Activated naive CD4-positive, alpha-beta T cell treated with anti-CD3 and anti-CD28 coated beads for 36 hours (primary cell): ENCODE data around the gene THUMPD2. TPM values are rescaled to one million over a fixed set of nuclear protein-coding genes. Genes with fewer than 3 reads are reported as not detected.

Source experiments
- CTCF ChIA-PET: fragments of 350-600 bp; sonication (Branson Sonifier 250); formaldehyde crosslinking; loops from one replicate; lab custom pipeline; 2021; ENCODE audit warnings: antibody characterized with exemption; lab: Charles Lee
- DNase-seq: peaks from one replicate; pipeline ENCODE4 v3.0.0-alpha.2; 2020
- H3K27ac Mint-ChIP-seq: one replicate; pipeline ENCODE4 v1.8.0; 2021; ENCODE audit warnings: mild to moderate bottlenecking, mixed read lengths
- H3K27me3 Mint-ChIP-seq: one replicate; pipeline ENCODE4 v1.8.0; 2021; ENCODE audit warnings: low read depth, mixed read lengths
- H3K36me3 Mint-ChIP-seq: one replicate; pipeline ENCODE4 v1.8.0; 2021; ENCODE audit warnings: low read depth, mixed read lengths
- H3K4me1 Mint-ChIP-seq: one replicate; pipeline ENCODE4 v1.8.0; 2021; ENCODE audit warnings: low read depth, mixed read lengths
- H3K4me3 Mint-ChIP-seq: one replicate; pipeline ENCODE4 v1.8.0; 2021; ENCODE audit warnings: mild to moderate bottlenecking, moderate library complexity, mixed read lengths
- H3K9me3 Mint-ChIP-seq: one replicate; pipeline ENCODE4 v1.8.0; 2021; ENCODE audit warnings: mixed read lengths
- intact Hi-C: fragments of 100-400 bp; cut with micrococcal nuclease; formaldehyde crosslinking; loops from one replicate; pipeline ENCODE4 v1.15.1; 2023
- total RNA-seq, 2 experiments: library from RNA; stranded (reverse); gene quantifications; one replicate each; pipeline ENCODE4 v1.2.3, GENCODE V29; 2021

THUMPD2 gene
- total RNA-seq, 2 experiments from 2014 or later: 13.6 to 13.8 TPM

DNA sequence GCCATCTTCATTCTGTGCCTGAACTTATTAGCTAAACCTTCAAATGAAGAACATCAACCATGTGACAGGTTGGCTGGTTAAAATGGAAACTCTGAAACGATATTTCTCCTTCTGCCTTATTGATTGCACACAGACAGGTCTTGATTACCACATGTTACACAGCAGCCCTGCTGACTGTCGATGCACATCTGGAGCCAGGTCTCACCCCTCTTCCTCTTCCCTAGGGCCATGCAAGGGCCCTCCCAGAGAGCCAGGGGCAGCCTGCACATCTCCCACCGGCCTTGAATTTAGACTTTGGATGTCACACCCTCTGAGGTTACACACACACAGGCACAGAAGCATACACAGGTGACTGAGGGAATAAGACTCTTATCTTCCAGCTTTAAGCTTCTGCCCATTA, 68.3 kb downstream of the THUMPD2 start:
- intact Hi-C loops: no loop called here
- peaks cover 12% of the 10 kb centered on the region for H3K27me3 Mint-ChIP-seq
- H3K36me3 Mint-ChIP-seq: no peaks in the 10 kb centered on the region
- H3K9me3 Mint-ChIP-seq: peaks cover 4% of the 10 kb centered on the region
- CTCF ChIA-PET: interaction anchor here (1.0 kb wide), 1 partner anchor 19 kb away, joined by 3 read pairs; no protein-coding TSS in a partner anchor
- no peak overlapping the region for H3K4me3 Mint-ChIP-seq
- no peak overlapping the region for H3K27ac Mint-ChIP-seq
- no peaks in the 10 kb centered on the region for H3K4me1 Mint-ChIP-seq
- DNase-seq: no peak

DNA sequence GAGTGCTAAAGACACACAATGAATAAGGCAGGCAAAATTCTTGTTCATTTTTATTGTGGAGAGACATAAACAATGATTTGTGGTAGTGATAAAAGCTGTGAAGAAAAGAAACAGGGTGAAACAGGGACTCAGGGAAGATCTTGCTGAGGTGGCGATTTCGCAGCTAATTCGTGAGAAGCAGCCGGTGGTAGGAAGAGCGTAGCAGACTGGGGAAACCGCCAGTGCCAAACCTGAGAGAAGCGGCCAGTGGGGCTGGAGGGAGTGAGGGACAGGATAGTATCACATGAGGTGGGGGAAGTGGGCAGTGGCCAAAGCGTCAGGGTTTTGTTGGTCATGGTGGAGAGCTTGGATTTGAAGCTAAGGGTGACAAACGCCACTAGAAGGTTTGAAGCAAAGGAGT, 71.1 kb downstream of the THUMPD2 start:
- no peak overlapping the region for H3K4me3 Mint-ChIP-seq
- no peaks in the 10 kb centered on the region for H3K4me1 Mint-ChIP-seq
- DNase-seq: no peak
- intact Hi-C loops: no loop called here
- H3K36me3 Mint-ChIP-seq: no peaks in the 10 kb centered on the region
- H3K27ac Mint-ChIP-seq: no peak overlapping the region
- CTCF ChIA-PET: no interaction called here
- peaks cover 4% of the 10 kb centered on the region for H3K9me3 Mint-ChIP-seq
- H3K27me3 Mint-ChIP-seq: peaks cover 23% of the 10 kb centered on the region

DNA sequence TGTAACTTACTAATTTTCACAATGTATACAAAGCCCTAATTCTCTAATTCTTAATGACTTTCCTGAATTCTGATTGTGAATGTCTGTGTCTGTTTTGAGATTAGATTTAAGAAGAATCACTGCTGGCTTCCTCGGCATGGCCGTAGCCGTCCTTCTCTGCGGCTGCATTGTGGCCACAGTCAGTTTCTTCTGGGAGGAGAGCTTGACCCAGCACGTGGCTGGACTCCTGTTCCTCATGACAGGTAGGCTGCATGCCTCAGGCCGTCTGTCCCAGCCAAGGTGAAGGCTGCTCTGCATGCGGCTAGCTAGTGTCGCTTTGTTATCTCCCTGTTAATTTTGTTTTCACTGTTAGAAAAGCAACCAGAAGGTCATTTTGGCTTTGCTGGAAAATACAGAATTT, 72.1 kb downstream of the THUMPD2 start:
- intact Hi-C loops: no loop called here
- H3K9me3 Mint-ChIP-seq: peaks cover 7% of the 10 kb centered on the region
- no peaks in the 10 kb centered on the region for H3K4me1 Mint-ChIP-seq
- CTCF ChIA-PET: no interaction called here
- no peak for DNase-seq
- H3K36me3 Mint-ChIP-seq: no peaks in the 10 kb centered on the region
- H3K27me3 Mint-ChIP-seq: peaks cover 25% of the 10 kb centered on the region
- H3K4me3 Mint-ChIP-seq: no peak overlapping the region
- no peak overlapping the region for H3K27ac Mint-ChIP-seq

DNA sequence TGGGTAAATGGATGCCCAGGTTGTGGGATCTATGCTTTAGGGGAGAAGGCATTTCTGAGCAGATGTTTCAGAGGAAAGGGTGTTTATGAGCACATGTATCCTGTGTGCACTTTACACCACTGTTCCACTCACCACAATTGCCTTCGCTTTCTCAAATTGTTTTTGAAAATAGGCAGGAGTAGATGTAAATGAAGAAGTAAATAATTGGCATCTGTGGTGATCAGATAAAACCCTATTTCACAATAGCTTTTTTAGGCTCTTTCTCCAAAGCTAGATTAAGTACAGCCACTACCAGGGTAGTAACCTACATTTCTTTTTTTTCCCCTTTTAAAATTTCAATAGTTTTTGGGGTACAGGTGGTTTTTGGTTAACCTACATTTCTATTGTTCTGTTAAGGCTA, 72.7 kb downstream of the THUMPD2 start:
- Mint-ChIP-seq H3K4me3 (no peak overlapping the region), H3K36me3 (peaks cover 1% of the 10 kb centered on the region), H3K27me3 (peaks cover 25% of the 10 kb centered on the region), H3K9me3 (peaks cover 12% of the 10 kb centered on the region), H3K4me1 (no peaks in the 10 kb centered on the region), H3K27ac (no peak overlapping the region)
- no peak for DNase-seq
- intact Hi-C loops: no loop called here
- CTCF ChIA-PET: no interaction called here

DNA sequence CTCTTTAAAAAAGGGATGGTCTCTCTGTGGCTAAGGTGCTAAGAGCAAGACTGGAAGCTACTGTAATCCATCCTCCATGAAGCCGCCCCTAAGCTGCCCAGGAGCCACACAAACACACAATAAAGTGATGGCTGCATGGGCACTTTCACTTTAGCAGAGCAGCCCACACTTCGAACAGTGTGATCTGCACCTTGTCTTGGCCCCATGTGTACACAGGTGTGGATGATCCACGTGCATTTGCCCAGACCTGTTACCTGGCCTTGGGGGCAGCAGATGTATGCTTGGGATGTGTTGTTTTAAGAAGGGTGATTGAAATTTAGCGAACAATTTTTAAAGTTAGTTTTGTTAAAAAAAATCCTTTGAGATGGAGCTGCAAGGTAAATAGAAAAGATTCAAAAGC, 73.4 kb downstream of the THUMPD2 start:
- Mint-ChIP-seq H3K4me3 (no peak overlapping the region), H3K9me3 (peaks cover 17% of the 10 kb centered on the region), H3K4me1 (no peaks in the 10 kb centered on the region), H3K27ac (no peak overlapping the region), H3K36me3 (peaks cover 3% of the 10 kb centered on the region), H3K27me3 (peaks cover 26% of the 10 kb centered on the region)
- intact Hi-C loops: no loop called here
- DNase-seq: no peak
- CTCF ChIA-PET: no interaction called here

DNA sequence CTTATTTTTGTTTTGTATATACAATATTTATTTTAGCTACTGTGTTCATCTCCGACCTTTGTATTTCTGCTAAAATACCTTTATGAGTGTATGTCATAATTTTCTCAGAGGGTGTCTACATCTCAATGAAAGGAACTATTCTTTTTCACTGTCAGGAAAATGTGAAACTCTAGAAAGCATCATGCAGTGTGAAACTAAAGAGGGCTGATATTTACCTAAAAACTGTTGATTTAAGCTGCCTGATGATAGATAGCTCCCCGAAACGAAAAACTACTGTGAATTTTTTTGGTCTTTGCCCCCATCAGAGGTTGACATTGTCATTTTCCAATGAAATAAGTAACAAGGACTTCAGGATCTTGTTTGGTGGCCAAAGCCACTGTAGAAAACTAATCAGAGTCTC, 74.5 kb downstream of the THUMPD2 start:
- Mint-ChIP-seq H3K27ac (no peak overlapping the region), H3K9me3 (peaks cover 22% of the 10 kb centered on the region), H3K4me3 (no peak overlapping the region), H3K36me3 (peaks cover 3% of the 10 kb centered on the region), H3K27me3 (peaks cover 29% of the 10 kb centered on the region), H3K4me1 (no peaks in the 10 kb centered on the region)
- CTCF ChIA-PET: no interaction called here
- intact Hi-C loops: no loop called here
- DNase-seq: no peak

DNA sequence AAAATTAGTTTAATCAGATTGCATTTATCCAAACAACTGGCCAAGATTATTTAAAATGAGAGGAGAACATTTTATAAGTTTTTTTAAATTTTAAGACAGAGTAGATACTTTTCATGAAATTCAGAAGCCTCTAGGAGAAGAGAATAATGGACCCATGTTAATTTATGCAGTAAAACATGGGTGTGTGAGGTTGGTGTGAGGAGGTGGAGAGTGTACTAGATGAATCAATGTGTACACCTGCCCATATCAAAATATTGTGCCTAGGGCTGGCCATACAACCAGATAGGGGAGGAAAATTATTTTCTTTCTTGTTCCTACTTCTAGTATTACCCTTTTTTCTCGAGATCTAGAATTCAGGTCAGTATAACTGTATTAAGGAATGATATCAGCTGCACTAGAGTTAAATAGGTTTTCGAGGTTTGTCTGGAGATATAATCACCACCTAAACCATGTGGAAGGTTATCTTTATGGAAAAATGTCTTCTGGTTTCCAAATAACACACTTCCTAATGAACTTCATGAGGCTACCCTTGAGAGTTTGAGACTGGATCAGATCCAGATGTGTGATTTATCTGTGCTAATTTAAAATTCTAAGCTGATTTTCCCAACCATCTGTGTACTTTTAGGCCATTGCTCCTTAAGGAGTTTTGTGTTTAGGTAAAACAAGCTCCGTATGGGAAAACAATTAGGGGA, 75.7 kb downstream of the THUMPD2 start:
- H3K36me3 Mint-ChIP-seq: peaks cover 3% of the 10 kb centered on the region
- intact Hi-C loops: no loop called here
- H3K27ac Mint-ChIP-seq: no peak overlapping the region
- H3K4me1 Mint-ChIP-seq: no peaks in the 10 kb centered on the region
- H3K4me3 Mint-ChIP-seq: no peak overlapping the region
- H3K27me3 Mint-ChIP-seq: peaks cover 34% of the 10 kb centered on the region
- CTCF ChIA-PET: no interaction called here
- peaks cover 22% of the 10 kb centered on the region for H3K9me3 Mint-ChIP-seq
- no peak for DNase-seq

DNA sequence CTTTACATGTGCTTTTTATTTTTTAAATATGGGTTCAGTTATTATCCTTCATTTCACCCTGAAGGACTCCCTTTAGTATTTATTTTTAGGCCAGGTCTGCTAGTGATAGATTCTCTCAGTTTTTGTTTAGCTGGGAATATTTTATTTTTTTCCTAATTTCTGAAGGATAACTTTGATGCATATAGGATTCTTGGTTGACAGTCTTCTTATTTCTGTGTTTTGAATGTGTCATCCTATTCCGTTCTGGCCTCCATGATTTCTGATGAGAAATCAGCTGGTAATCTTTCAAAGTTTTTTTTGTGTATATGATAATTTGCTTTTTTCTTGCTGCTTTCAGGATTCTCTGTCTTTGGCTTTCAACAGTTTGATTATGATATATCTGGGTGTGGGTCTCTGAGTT, 77.9 kb downstream of the THUMPD2 start:
- Mint-ChIP-seq H3K9me3 (peaks cover 18% of the 10 kb centered on the region), H3K27me3 (peaks cover 30% of the 10 kb centered on the region), H3K4me3 (no peak overlapping the region), H3K36me3 (peaks cover 3% of the 10 kb centered on the region), H3K27ac (no peak overlapping the region), H3K4me1 (no peaks in the 10 kb centered on the region)
- no peak for DNase-seq
- intact Hi-C loops: no loop called here
- CTCF ChIA-PET: no interaction called here

DNA sequence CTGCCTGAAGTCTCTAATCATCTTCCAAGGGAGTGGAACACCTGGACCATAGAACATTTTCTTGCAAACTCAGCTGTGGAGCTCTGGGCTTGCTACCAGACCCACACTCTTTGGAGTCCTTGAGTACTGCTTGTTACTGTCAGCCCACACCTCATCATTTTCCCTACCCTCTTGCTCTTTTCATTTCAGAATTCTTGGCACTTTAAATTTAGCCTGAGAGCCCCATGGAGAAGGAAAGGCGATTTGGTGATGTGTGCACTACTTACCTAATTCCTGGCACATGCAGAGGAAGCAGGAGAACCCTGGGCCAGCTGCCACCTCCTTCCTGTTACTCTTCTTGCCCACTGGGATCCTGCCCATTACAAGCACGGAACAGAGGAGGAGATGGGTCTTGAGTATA, 81.6 kb downstream of the THUMPD2 start:
- peaks cover 3% of the 10 kb centered on the region for H3K36me3 Mint-ChIP-seq
- H3K27me3 Mint-ChIP-seq: peaks cover 29% of the 10 kb centered on the region
- no peaks in the 10 kb centered on the region for H3K4me1 Mint-ChIP-seq
- intact Hi-C loops: no loop called here
- no peak overlapping the region for H3K4me3 Mint-ChIP-seq
- peaks cover 18% of the 10 kb centered on the region for H3K9me3 Mint-ChIP-seq
- DNase-seq: no peak
- CTCF ChIA-PET: interaction anchor here (1.0 to 2.5 kb wide), 2 partner anchors 317 to 529 kb away, joined by 3 to 9 read pairs; no protein-coding TSS in a partner anchor
- no peak overlapping the region for H3K27ac Mint-ChIP-seq

DNA sequence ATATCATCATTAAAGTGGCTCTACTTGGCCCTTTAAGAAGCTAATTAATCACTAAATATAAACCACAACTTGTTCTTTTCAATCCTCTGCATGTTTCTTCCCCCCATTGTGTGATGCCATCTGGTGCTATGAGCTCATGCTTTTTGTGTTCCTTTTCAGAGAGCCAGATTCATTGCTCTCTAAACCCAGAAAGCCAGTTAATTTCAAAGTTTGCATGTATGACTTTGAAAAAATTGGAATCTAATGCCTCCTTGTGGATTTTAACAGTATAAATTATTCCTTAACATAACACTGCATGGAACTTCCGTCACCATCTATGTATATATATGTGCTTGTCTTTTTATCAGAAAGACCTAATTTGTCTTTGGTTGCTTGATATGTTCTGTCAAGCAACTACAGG, 82.2 kb downstream of the THUMPD2 start:
- H3K4me1 Mint-ChIP-seq: no peaks in the 10 kb centered on the region
- H3K27ac Mint-ChIP-seq: no peak overlapping the region
- intact Hi-C loops: no loop called here
- peaks cover 3% of the 10 kb centered on the region for H3K36me3 Mint-ChIP-seq
- no peak overlapping the region for H3K4me3 Mint-ChIP-seq
- H3K27me3 Mint-ChIP-seq: peaks cover 28% of the 10 kb centered on the region
- H3K9me3 Mint-ChIP-seq: peaks cover 14% of the 10 kb centered on the region
- CTCF ChIA-PET: interaction anchor here (1.0 to 2.5 kb wide), 2 partner anchors 316 to 528 kb away, joined by 3 to 9 read pairs; no protein-coding TSS in a partner anchor
- no peak for DNase-seq

DNA sequence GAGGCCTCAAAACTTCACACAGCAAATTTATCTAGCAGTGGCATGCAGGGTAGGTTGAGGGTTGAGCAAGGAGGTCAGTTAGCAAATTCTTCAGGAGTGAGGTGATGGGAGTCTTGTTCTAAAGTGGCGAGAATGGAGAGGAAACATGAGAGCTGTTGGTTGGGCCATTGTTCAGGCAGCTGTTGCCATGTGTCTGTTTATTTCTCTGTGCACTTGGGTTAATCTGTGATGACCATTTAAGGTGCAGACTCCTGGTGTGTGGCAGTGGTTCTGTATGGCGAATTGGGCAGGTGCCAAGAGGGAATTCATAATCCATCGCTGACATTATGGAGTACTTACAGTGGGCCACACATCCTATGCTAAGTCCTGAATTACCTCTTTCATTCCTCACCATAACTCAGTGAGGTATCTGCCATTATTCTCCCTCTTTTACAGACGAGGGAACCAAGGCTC, 82.9 kb downstream of the THUMPD2 start:
- Mint-ChIP-seq H3K27me3 (peaks cover 25% of the 10 kb centered on the region), H3K9me3 (peaks cover 10% of the 10 kb centered on the region), H3K27ac (no peak overlapping the region), H3K4me3 (no peak overlapping the region), H3K36me3 (no peaks in the 10 kb centered on the region), H3K4me1 (no peaks in the 10 kb centered on the region)
- DNase-seq: no peak
- intact Hi-C loops: no loop called here
- CTCF ChIA-PET: interaction anchor here (1.0 to 2.5 kb wide), 2 partner anchors 316 to 527 kb away, joined by 3 to 9 read pairs; no protein-coding TSS in a partner anchor

DNA sequence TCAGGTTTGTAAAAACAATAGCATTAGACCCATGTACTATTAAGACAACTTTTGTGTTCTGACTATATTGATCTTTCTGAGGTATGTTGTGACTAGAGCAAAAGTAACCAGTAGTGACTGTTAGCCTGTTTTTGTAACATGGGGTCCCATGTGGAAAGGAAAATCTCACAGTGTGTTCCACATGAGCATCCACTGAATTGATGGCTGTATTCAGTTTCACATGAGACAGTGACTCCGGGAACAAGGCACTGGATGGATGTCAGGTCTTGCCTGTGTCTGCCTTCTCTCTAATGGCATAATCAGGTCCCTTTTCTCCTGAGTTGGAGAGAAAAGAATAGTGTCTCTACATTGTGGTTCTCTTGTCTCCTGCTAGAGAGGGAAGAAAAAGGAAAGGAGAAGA, 85.8 kb downstream of the THUMPD2 start:
- intact Hi-C loops: no loop called here
- no peak for DNase-seq
- Mint-ChIP-seq H3K4me1 (no peaks in the 10 kb centered on the region), H3K4me3 (no peak overlapping the region), H3K9me3 (peaks cover 5% of the 10 kb centered on the region), H3K27ac (no peak overlapping the region), H3K36me3 (no peaks in the 10 kb centered on the region), H3K27me3 (peaks cover 26% of the 10 kb centered on the region)
- CTCF ChIA-PET: no interaction called here

DNA sequence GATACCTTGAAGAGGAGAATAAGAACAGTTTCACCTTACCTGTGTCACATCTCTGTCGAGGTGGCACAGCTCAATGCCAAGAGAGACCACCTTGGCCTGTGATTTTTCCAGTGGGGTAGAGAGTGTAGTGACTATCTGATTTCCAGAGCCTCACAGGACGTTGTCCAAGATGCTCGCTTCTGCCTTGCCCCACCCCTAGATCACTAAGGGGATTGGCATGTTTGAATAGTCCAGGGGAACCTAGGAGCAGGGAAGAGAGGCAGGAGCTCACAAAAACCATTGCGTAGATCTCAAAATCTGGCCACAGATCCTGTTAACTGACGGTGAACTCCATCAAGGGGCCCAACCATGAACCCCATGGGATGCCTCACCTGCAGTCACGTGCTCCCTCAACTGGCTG, 89.2 kb downstream of the THUMPD2 start:
- no peak overlapping the region for H3K27ac Mint-ChIP-seq
- CTCF ChIA-PET: interaction anchor here (1.2 kb wide), 1 partner anchor 10 kb away, joined by 3 read pairs; no protein-coding TSS in a partner anchor
- H3K4me1 Mint-ChIP-seq: no peaks in the 10 kb centered on the region
- H3K9me3 Mint-ChIP-seq: peaks cover 5% of the 10 kb centered on the region
- no peak overlapping the region for H3K4me3 Mint-ChIP-seq
- DNase-seq: no peak
- no peaks in the 10 kb centered on the region for H3K36me3 Mint-ChIP-seq
- intact Hi-C loops: no loop called here
- peaks cover 30% of the 10 kb centered on the region for H3K27me3 Mint-ChIP-seq
